ENCODE results near the gene XAGE1B. TPM values are rescaled to one million over a fixed set of nuclear protein-coding genes. Genes with fewer than 3 reads are reported as not detected.

The XAGE1B gene
- polyA plus RNA-seq, 3 donors, result not detected

GRCh38 chrX:52558140-52558539 lies 41.3 kb upstream of the XAGE1B start:
- Histone ChIP-seq H3K27me3 (ENCODE audit: control insufficient read depth in 2 of 2, insufficient read depth in 2 of 2, low read length in 2 of 2) (peaks cover 0 to 4% of the 10 kb centered on the region in 2 donors), H3K36me3 (replicated peaks in 1 of 2; ENCODE audit: control insufficient read depth in 1 of 2, insufficient read depth in 2 of 2, low read length in 2 of 2) (no peaks in the 10 kb centered on the region), H3K4me3 (replicated peaks in 1 of 3; ENCODE audit: low read depth in 2 of 3, low read length in 3 of 3) (no peak overlapping the region), H3K4me1 (ENCODE audit: control insufficient read depth in 1 of 2, insufficient read depth in 2 of 2, low read length in 2 of 2) (no peaks in the 10 kb centered on the region), H3K79me2 (ENCODE audit: insufficient read depth, low read length) (no peaks in the 10 kb centered on the region), H3K9me3 (replicated peaks in 1 of 2; ENCODE audit: control insufficient read depth in 1 of 2, insufficient read depth in 1 of 2, low read length in 2 of 2) (no peaks in the 10 kb centered on the region), H3K4me2 (replicated peaks; ENCODE audit: extremely low read depth, low read length, poor library complexity, severe bottlenecking) (no peak overlapping the region), H2AFZ (ENCODE audit: insufficient read depth, low read depth, low read length, poor library complexity, severe bottlenecking) (no peak overlapping the region), H3K27ac (ENCODE audit: low read depth in 1 of 2, low read length in 2 of 2) (no peak overlapping the region), H4K20me1 (ENCODE audit: insufficient read depth, low read length) (no peaks in the 10 kb centered on the region), H3K9ac (ENCODE audit: insufficient read depth, low read length, poor library complexity, severe bottlenecking) (no peak overlapping the region)
- Mint-ChIP-seq H3K27me3 (ENCODE audit: low read depth in 3 of 3) (peaks cover 0 to 11% (median 2%) of the 10 kb centered on the region in 3 donors), H3K36me3 (no peaks in the 10 kb centered on the region), H3K27ac (no peak overlapping the region), H3K9me3 (peaks cover 0 to 2% (median 0%) of the 10 kb centered on the region in 7 donors), H3K4me1 (no peaks in the 10 kb centered on the region), H3K4me3 (no peak overlapping the region)
- DNase-seq, result no peak
- WGBS (ENCODE audit: insufficient coverage), result no CpG with 5 or more reads among the region's 3 CpGs
- intact Hi-C loops (cut with micrococcal nuclease), result no loop called here
- no peak for TF ChIP-seq CTCF (IDR thresholded peaks at IDR 0.05)

- DNase-seq, result no peak
- Histone ChIP-seq H3K4me3 (replicated peaks in 1 of 3; ENCODE audit: low read depth in 2 of 3, low read length in 3 of 3) (no peak overlapping the region), H3K9ac (ENCODE audit: insufficient read depth, low read length, poor library complexity, severe bottlenecking) (no peak overlapping the region), H3K27ac (ENCODE audit: low read depth in 1 of 2, low read length in 2 of 2) (no peak overlapping the region), H3K79me2 (ENCODE audit: insufficient read depth, low read length) (no peaks in the 10 kb centered on the region), H3K4me2 (replicated peaks; ENCODE audit: extremely low read depth, low read length, poor library complexity, severe bottlenecking) (no peak overlapping the region), H2AFZ (ENCODE audit: insufficient read depth, low read depth, low read length, poor library complexity, severe bottlenecking) (no peak overlapping the region), H3K9me3 (replicated peaks in 1 of 2; ENCODE audit: control insufficient read depth in 1 of 2, insufficient read depth in 1 of 2, low read length in 2 of 2) (no peaks in the 10 kb centered on the region), H3K27me3 (ENCODE audit: control insufficient read depth in 2 of 2, insufficient read depth in 2 of 2, low read length in 2 of 2) (peaks cover 0 to 4% of the 10 kb centered on the region in 2 donors), H3K36me3 (replicated peaks in 1 of 2; ENCODE audit: control insufficient read depth in 1 of 2, insufficient read depth in 2 of 2, low read length in 2 of 2) (no peaks in the 10 kb centered on the region), H3K4me1 (ENCODE audit: control insufficient read depth in 1 of 2, insufficient read depth in 2 of 2, low read length in 2 of 2) (no peaks in the 10 kb centered on the region), H4K20me1 (ENCODE audit: insufficient read depth, low read length) (no peaks in the 10 kb centered on the region)
- intact Hi-C loops (cut with micrococcal nuclease), result no loop called here
- no peaks in the 10 kb centered on the region for H3K4me1 Mint-ChIP-seq
- H3K27ac Mint-ChIP-seq, result no peak overlapping the region
- H3K9me3 Mint-ChIP-seq, result peaks cover 0 to 2% (median 0%) of the 10 kb centered on the region in 7 donors
- TF ChIP-seq CTCF (IDR thresholded peaks at IDR 0.05), result no peak
- peaks cover 0 to 8% (median 0%) of the 10 kb centered on the region in 3 donors for H3K27me3 Mint-ChIP-seq (ENCODE audit: low read depth in 3 of 3)
- no peak overlapping the region for H3K4me3 Mint-ChIP-seq
- no peaks in the 10 kb centered on the region for H3K36me3 Mint-ChIP-seq
- WGBS (ENCODE audit: insufficient coverage), result no CpG with 5 or more reads among the region's 1 CpG
These were observed 39.9 kb upstream of the XAGE1B start for GRCh38 chrX:52556741-52557140.
